ENCODE results near the gene NKX1-1.

Gene NKX1-1

GRCh38 chr4:1411436-1412375 is 5.5 kb upstream of the NKX1-1 start:
- TF ChIP-seq CTCF (conservative IDR thresholded peaks at IDR 0.05; ENCODE audit: low read length) = no peak
- H3K4me3 ChIP-seq (ENCODE audit: low read length) = no peak overlapping the region
- no peak for DNase-seq (ENCODE audit: low read depth)

- DNase-seq (ENCODE audit: low read depth) = peak; percentile 7
Measured at GRCh38 chr4:1410491-1411325, 4.5 kb upstream of the NKX1-1 start.

GRCh38 chr4:1409491-1410425 is 3.5 kb upstream of the NKX1-1 start:
- TF ChIP-seq CTCF (conservative IDR thresholded peaks at IDR 0.05; ENCODE audit: low read length) = no peak
- DNase-seq (ENCODE audit: low read depth) = no peak
- H3K4me3 ChIP-seq (ENCODE audit: low read length) = no peak overlapping the region

More at GRCh38 chr4:1410491-1411325, 4.5 kb upstream of the NKX1-1 start:
- TF ChIP-seq CTCF (conservative IDR thresholded peaks at IDR 0.05; ENCODE audit: low read length) = no peak
- H3K4me3 ChIP-seq (ENCODE audit: low read length) = no peak overlapping the region

GRCh38 chr4:1409079-1409478 is 2.8 kb upstream of the NKX1-1 start:
- no peak for DNase-seq (ENCODE audit: low read depth)
- TF ChIP-seq CTCF (conservative IDR thresholded peaks at IDR 0.05; ENCODE audit: low read length) = no peak
- no peak overlapping the region for H3K4me3 ChIP-seq (ENCODE audit: low read length)

GRCh38 chr4:1408418-1408817 is 2.2 kb upstream of the NKX1-1 start:
- no peak for TF ChIP-seq CTCF (conservative IDR thresholded peaks at IDR 0.05; ENCODE audit: low read length)
- no peak overlapping the region for H3K4me3 ChIP-seq (ENCODE audit: low read length)
- no peak for DNase-seq (ENCODE audit: low read depth)

- no peak overlapping the region for H3K4me3 ChIP-seq (ENCODE audit: low read length)
- no peak for TF ChIP-seq CTCF (conservative IDR thresholded peaks at IDR 0.05; ENCODE audit: low read length)
- no peak for DNase-seq (ENCODE audit: low read depth)
Measured at GRCh38 chr4:1407657-1408333, 1.6 kb upstream of the NKX1-1 start.

Data from AG10803 (cell line).